ENCODE measurements around the gene SRRM4.
"Not testable (repeated sequence)": the region's sequence is repeated elsewhere in the genome, so short reads cannot be mapped to it uniquely, and the experiment has no call there.

The SRRM4 gene

DNA sequence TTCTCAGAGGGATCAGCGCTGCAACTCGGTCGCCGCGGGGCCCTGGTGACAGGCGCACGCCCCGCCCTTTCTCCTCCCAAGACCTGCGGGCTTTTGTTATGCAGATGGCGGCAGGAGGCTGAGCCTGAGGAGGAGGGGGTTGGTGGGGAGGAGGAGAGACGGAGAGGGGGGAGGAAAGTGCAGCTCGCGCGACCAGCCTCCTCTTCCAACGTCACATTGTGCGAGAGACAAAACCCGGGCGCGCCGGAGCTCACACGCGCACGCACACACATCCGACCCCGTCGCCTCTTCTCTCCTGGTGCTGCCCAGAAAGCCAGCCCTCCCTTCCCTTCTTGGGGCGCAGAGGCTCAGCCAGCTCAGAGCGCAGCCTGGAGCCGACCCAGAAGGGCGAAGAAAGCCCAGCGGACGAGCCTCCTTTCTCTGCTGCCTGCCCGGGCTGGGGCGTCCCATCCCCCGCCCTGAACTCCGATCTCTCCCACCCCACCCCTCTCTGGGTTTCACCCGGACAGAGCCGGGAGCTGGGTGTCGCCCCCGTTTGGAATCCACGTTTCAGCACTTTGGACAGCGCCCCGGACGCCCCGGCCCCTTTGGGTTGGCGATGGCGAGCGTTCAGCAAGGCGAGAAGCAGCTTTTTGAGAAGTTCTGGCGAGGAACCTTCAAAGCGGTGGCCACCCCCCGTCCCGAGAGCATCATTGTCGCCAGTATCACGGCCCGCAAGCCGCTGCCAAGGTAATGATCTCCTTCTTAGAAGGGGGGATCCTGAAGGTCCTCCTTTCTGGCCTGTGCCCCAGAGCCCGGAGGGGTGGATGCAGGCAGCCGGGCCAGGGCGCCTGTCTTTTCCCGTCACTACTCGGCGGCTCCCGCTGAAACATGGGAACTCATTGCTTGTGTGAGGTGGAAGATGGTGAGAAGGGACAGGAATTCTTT lies at the start of gene SRRM4:
Gene SRRM4, plus strand, starts transcription at position 257 of the 927 bp plus-strand sequence. Its CDS starts 342 bp downstream, at position 599.
- peak in 54 of 58 donors; percentile 12 to 88 (median 52) for DNase-seq

DNA sequence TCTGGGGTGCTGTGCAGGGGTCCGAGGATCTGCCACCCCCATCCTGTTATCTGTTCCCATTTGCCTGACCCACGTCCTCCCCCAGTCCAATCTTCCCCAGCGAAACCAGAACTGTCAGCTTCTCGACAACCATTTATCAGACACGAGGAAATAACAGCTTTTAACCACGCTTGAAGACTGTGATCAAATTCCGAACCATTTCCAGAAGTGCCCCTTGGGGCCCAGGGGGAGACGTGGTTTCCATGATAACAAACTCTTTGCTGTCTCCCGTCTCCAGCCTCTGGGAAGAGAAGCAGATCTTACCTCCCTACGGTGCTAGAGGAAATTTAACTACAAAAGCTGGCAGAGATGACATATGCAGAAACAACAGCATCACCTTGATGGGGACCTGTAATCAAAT lies 35.1 kb upstream of the SRRM4 start:
- DNase-seq: no peak

GRCh38 chr12:118958520-118958919 lies 22.8 kb upstream of the SRRM4 start:
- no peak for DNase-seq

GRCh38 chr12:118959348-118959747 lies 22.0 kb upstream of the SRRM4 start:
- DNase-seq: no peak

- DNase-seq: peak in 8 of 58 donors; percentile 2 to 45 (median 6)
These were observed 21.3 kb upstream of the SRRM4 start for GRCh38 chr12:118959985-118960560.

GRCh38 chr12:118960865-118961264 lies 20.5 kb upstream of the SRRM4 start:
- no peak for DNase-seq

- DNase-seq: no peak
These were observed 16.4 kb upstream of the SRRM4 start for GRCh38 chr12:118964988-118965387.

GRCh38 chr12:118970856-118971255 lies 10.5 kb upstream of the SRRM4 start:
- DNase-seq: no peak

DNA sequence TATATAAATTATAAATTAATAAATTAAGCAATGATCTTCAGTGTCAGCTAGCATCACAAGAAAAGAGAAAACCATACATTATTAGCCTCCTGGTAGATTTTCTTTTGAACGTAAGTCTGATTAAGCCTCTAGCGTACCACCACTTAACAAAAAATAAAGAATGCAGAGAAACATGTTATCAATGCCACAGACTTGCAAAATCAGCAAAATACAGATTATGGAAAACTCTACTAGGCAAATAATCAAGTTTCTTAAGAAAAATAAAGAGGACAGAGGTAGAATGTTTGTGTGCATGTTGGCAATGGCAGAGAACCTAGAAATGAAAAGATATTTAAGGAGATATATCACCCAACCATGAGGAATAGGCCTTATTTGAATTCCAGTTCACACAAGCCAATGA lies 8.4 kb upstream of the SRRM4 start:
- DNase-seq: no peak

- peak in 47 of 58 donors; percentile 1 to 66 (median 23) for DNase-seq
These were observed 1.5 kb upstream of the SRRM4 start for GRCh38 chr12:118979763-118980406.

DNA sequence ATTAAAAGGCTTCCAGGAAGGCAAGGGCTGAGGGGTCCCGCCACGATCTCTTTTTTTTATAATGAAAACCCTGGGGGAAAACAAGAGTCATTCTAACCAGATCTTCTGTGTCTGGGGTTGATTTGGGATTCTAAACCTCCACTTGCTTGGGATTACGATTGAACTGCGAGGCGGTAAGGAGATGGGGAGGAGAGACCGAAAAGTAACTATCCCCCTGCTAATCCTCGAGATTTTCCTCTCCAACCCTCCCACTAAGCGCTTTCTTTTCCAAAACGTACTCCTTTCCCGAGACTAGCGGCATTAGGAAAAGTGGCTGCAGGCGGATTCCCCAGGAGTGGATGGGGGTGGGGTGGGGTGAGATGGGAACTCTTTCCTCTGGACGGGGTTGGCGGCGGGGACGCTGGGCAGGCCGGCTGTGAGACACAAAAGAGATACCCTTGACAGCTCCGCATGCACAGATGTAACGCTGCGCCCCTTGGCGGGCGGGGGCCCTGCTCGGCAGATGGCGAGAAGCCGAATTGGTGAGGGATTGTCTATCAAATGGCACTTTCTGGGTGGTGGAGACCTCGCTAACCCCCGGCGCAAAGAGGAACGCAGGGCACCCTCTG lies 830 bp upstream of the SRRM4 start:
- peak in 19 of 58 donors; percentile 3 to 47 (median 21) for DNase-seq

GRCh38 chr12:118982302-118982701 lies 961 bp downstream of the SRRM4 start:
- DNase-seq: peak in 19 of 58 donors; percentile 1 to 54 (median 19)

DNA sequence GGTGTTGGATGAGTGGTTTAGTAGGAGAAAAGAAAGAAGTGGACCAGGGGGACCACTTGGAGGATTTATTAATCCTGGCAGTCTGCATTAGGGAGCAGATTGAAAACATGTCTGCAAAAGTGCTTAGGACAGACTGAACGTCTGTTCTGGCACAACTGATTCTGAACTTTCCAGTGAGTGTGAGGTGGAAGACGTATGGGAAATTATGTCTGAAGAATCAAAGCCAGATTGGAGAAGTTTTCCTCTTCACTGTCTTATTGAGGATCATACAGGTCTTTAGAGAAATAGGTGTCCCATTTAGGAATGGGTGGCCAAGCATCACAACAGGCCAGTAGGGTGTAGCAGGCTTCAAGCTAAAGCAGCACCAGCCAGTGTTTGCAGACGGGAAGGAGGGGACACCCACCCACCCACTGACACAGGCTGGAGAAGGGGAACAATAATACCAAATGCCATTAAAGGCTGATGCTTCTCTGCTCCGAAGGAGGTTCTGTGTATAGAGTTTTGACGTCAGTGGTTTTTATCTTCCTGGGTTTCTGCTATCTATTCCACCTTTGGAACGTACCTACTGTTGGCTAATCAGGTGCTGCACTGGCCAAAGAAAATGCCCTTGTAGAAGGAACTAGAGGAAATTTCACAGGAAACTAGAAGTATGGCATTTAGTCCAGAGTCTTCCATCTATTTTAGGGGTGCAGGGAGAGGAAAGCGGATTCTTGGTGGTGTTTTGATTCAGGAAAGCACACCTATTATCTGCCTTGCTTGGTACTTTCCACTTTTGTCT lies 1.8 kb downstream of the SRRM4 start:
- no peak for DNase-seq

DNA sequence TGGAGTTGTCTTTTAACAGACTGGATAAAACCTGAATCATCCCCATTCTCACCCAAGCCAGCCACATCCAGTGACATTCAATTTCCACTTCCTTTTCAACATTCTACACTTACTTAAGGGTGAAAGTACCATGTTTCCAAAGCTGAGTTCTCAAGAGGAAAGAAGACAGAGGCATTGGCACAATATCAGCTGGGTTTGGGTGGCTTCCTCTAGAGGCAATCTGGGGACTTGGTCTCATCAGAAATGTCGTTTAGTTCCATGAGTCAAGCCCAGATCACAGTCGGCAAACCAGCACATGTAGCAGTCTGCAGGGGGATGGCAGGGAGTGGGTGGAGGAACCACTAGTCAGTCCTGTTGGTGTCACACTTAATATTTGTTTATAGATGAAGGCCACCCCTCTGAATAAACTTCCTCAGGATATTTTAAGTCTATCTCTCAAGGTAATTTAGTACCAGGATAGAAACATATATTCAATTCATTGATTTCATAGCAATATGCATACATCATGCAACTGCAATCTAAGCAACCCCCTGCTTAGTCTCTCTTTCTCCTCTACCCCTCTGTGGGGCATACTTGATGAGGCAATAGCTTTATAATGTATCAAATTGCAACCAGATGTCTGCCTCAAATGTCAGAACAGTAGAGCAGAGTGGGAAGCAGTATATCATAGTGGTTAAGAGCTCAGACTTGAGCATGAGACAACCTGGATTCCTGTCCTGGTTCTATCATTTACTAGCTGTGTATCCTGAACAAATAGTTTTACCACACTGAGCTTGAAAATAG lies 3.0 kb downstream of the SRRM4 start:
- DNase-seq: no peak

GRCh38 chr12:118986050-118986449 lies 4.7 kb downstream of the SRRM4 start:
- no peak for DNase-seq

GRCh38 chr12:118999107-118999506 lies 17.8 kb downstream of the SRRM4 start:
- peak in 2 of 58 donors; percentile 6 to 9 for DNase-seq

GRCh38 chr12:119005085-119005484 lies 23.7 kb downstream of the SRRM4 start:
- no peak for DNase-seq

DNA sequence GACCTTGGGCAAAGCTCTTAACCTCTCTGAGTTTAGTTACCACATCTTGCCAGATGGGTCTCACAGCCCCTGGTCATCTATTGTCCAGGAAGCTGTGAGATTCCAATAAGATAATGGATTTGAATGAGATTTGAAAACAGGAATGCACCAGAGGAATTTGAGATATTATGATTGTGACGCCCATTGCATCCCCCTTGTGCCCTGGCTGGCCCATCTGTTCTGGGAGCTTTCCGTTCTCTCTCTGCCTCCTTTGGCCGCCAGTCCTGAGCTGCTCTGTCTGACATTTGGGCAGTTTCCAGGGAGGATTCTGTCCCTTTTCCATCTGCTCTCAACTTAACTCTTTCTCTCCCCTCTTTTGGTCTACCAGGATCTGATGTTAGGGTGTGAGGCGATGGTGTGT lies 24.6 kb downstream of the SRRM4 start:
- DNase-seq: no peak

DNA sequence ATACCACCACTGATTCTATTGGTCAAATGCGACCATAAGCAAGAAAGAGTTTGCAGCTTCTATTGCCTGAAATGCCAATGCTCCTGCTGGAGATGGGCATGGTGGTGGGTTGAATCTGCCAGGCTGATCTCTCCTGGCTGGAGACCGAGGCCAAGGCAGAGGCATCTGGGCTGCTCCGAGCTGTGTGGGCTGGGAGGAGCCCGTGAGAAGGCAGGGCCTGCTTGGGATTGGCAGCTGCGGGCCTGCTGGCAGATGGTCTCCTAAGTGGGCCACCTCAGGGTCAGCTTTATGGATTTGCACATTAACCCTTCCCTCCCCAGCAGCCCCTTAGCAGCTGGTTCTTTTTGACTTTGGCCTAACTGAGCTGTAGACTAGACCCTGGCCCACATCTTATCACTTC lies 25.4 kb downstream of the SRRM4 start:
- DNase-seq: no peak

- not testable (repeated sequence) for DNase-seq
These were observed 26.9 kb downstream of the SRRM4 start for GRCh38 chr12:119008273-119008672.
